Mucosa of descending colon (tissue), 3 donors: ENCODE measurements around the gene NTNG1. TPM values are rescaled to one million over a fixed set of nuclear protein-coding genes. Genes with fewer than 3 reads are reported as not detected.

Experiments
- ATAC-seq: fragments of 200-7000 bp; cut with Tn5 transposase; one replicate; pipeline ENCODE4 v1.9.1; 2020; ENCODE audit warnings: mild to moderate bottlenecking, moderate library complexity
- DNase-seq, 3 donors: peaks; one replicate each; pipeline ENCODE4 v3.0.0-alpha.2; 2020
- H3K36me3 ChIP-seq: fragments of 200-600 bp; one replicate; pipeline ENCODE4 v1.8.0; 2021; ENCODE audit warnings: low read depth, mild to moderate bottlenecking
- H3K4me1 ChIP-seq: fragments of 200-600 bp; one replicate; pipeline ENCODE4 v1.8.0; 2021; ENCODE audit warnings: low read depth, mild to moderate bottlenecking
- H3K4me3 ChIP-seq: fragments of 200-600 bp; one replicate; pipeline ENCODE4 v1.8.0; 2021; ENCODE audit warnings: mild to moderate bottlenecking
- H3K9me3 ChIP-seq: fragments of 200-600 bp; one replicate; pipeline ENCODE4 v1.8.0; 2021; ENCODE audit warnings: mild to moderate bottlenecking
- CTCF ChIP-seq: fragments of 200-600 bp; IDR thresholded peaks from one replicate; pipeline ENCODE4 v1.8.0; 2022; ENCODE audit warnings: antibody characterized with exemption, mild to moderate bottlenecking
- intact Hi-C, 2 donors: fragments of 100-400 bp; cut with DNase I in 1 of 2; cut with micrococcal nuclease in 1 of 2; formaldehyde crosslinking; loops; one replicate each; pipeline versions ENCODE4 v1.11.0 to v1.11.1; 2022; cut with DNase I, micrococcal nuclease
- total RNA-seq, 3 donors: library from RNA; stranded (reverse); fragmentation: NEBNext Ultra II Directional in 2 of 3; extraction: Animal tissue kit (Norgen Biotek cat#: 25700) in 2 of 3; gene quantifications; one replicate each; pipeline versions ENCODE4 v1.2.1 to v1.2.4, GENCODE V29; 2021 to 2023
- donor health status: DM: no; HTN: no; CAD: no; lungs with moderate emphysema.
- donor health status: DM: no; HTN: no; CAD: no.
- donor health status: DM: no; HTN: yes; CAD: no.

The NTNG1 gene
- total RNA-seq, 3 donors from 2014 or later = 0.23 to 2.5 (median 1.3) TPM

- H3K9me3 ChIP-seq = no peaks in the 10 kb centered on the region
- no peak for ATAC-seq
- H3K4me3 ChIP-seq = no peak overlapping the region
- intact Hi-C loops = no loop called here
- no peak for DNase-seq
- H3K36me3 ChIP-seq = no peaks in the 10 kb centered on the region
- H3K4me1 ChIP-seq = no peaks in the 10 kb centered on the region
- no peak for TF ChIP-seq CTCF
Measured at GRCh38 chr1:107315652-107316051, 174.8 kb downstream of the NTNG1 start.

GRCh38 chr1:107318932-107319331 is 178.1 kb downstream of the NTNG1 start:
- Histone ChIP-seq H3K36me3 (no peaks in the 10 kb centered on the region), H3K9me3 (no peaks in the 10 kb centered on the region), H3K4me1 (no peaks in the 10 kb centered on the region), H3K4me3 (no peak overlapping the region)
- DNase-seq = no peak
- intact Hi-C loops = no loop called here
- ATAC-seq = no peak
- TF ChIP-seq CTCF = no peak

- DNase-seq (no peak), ATAC-seq (no peak)
- Histone ChIP-seq H3K36me3 (no peaks in the 10 kb centered on the region), H3K4me3 (no peak overlapping the region), H3K4me1 (no peaks in the 10 kb centered on the region), H3K9me3 (no peaks in the 10 kb centered on the region)
- intact Hi-C loops = no loop called here
- TF ChIP-seq CTCF = no peak
Measured at GRCh38 chr1:107323784-107324183, 182.9 kb downstream of the NTNG1 start.

- TF ChIP-seq CTCF = no peak
- Histone ChIP-seq H3K36me3 (no peaks in the 10 kb centered on the region), H3K4me3 (no peak overlapping the region), H3K9me3 (no peaks in the 10 kb centered on the region), H3K4me1 (no peaks in the 10 kb centered on the region)
- DNase-seq = no peak
- intact Hi-C loops = no loop called here
- no peak for ATAC-seq
Measured at GRCh38 chr1:107326824-107327445, 186.1 kb downstream of the NTNG1 start.

GRCh38 chr1:107327446-107327845 is 186.6 kb downstream of the NTNG1 start:
- Histone ChIP-seq H3K4me1 (no peaks in the 10 kb centered on the region), H3K36me3 (no peaks in the 10 kb centered on the region), H3K4me3 (no peak overlapping the region), H3K9me3 (no peaks in the 10 kb centered on the region)
- DNase-seq (no peak), ATAC-seq (no peak)
- no peak for TF ChIP-seq CTCF
- intact Hi-C loops = no loop called here

GRCh38 chr1:107328087-107328486 is 187.2 kb downstream of the NTNG1 start:
- intact Hi-C loops = no loop called here

More at GRCh38 chr1:107328087-107328486, 187.2 kb downstream of the NTNG1 start:
- ATAC-seq (no peak), DNase-seq (no peak)
- H3K36me3 ChIP-seq = no peaks in the 10 kb centered on the region
- H3K4me1 ChIP-seq = no peaks in the 10 kb centered on the region
- no peak overlapping the region for H3K4me3 ChIP-seq
- no peak for TF ChIP-seq CTCF
- H3K9me3 ChIP-seq = no peaks in the 10 kb centered on the region
